Measurements from ENCODE around the gene GUCA1C. TPM values are rescaled to one million over a fixed set of nuclear protein-coding genes. Genes with fewer than 3 reads are reported as not detected.
A peak's percentile ranks its signal among the peaks of the same experiment; 100 is the strongest.

Gene GUCA1C, protein sequence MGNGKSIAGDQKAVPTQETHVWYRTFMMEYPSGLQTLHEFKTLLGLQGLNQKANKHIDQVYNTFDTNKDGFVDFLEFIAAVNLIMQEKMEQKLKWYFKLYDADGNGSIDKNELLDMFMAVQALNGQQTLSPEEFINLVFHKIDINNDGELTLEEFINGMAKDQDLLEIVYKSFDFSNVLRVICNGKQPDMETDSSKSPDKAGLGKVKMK
- not detected in 2 replicates for total RNA-seq (2014; rRNA removed; shearing (Covaris generic); ENCODE audit: low replicate concordance)

DNA sequence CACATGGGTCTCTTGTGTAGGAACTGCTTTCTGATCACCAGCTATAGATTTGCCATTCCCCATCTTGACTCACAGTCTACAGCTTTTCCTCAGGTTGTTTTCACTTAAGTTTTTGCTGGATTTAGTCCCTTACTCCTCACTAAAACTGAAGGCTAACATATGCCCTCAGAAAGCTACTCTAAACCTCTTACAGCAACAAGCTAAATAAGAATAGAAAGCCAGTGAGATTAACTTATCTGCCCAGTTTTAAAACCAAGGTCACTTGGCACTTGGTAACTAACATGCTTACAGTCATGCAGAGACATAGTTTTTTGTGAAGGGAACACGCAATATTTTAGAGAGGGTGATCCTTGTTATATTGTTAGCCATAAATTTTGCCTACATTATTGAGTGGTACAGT is at the start of gene GUCA1C:
Gene GUCA1C, minus strand, starts transcription at position 180 of the 400 bp plus-strand sequence. Its CDS starts 117 bp downstream, at position 63.
- in situ Hi-C loops (cut with HindIII; ENCODE audit: low pct_unique_long_range_greater_than_20kb, low sequenced_read_pairs), result no loop called here
- no peak for DNase-seq (ENCODE audit: low read depth)

DNA sequence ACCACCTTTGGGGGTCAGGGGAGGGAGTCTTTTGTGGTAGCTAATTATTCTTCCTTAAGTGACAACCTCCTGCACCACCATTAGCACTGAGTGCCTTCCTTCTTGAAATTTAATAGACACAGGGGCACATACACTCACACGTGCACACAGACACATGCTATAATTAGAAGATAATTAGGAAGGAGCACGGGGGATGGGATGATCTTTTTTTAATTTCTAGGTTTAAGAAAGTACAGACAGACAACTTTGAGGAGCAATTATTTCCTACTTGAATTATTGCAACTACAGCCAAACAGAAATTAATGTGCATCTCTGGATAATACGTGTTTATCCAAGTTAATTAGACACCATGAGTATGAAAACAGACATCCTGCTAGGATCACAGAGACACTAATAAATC is 44.8 kb upstream of the GUCA1C start:
- in situ Hi-C loops (cut with HindIII; ENCODE audit: low pct_unique_long_range_greater_than_20kb, low sequenced_read_pairs), result no loop called here
- DNase-seq (ENCODE audit: low read depth), result no peak

DNA sequence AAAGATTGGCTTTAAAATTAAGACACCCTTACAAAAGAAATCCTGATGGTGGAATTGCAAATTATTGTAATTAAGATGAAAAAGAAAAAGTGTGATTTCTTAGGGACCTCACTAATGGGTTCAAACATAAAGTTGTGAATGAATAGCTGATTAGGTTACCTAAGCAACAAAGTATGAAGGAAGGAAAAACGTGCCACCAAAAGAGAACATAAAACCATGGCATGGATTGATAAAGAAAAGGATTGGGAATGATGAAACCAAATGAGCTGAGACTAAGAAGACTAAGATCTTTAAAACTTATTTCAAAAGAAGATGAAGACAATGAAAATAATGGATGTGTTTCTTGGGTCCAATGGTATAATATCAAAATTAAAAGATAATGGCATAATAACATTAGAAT is 32.2 kb upstream of the GUCA1C start:
- in situ Hi-C loops (cut with HindIII; ENCODE audit: low pct_unique_long_range_greater_than_20kb, low sequenced_read_pairs), result no loop called here
- no peak for DNase-seq (ENCODE audit: low read depth)

DNA sequence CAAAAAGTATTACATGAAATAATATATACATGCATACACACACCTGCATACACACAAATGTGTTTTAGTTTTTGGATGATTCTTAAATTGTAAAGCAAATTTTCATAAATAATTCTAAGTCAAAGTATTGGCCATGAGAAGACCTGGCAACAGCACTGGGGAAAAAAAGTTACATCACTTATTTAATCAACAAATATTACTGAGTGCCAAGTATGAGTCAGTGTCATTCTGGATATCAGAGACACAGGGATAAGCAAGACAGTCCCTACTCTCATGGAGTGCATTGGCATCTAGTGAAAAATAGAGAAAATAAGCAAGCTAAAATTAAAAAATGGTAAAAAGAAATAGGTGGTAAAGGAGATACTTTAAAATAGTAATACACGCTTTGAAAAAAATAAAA is 29.4 kb upstream of the GUCA1C start:
- no peak for DNase-seq (ENCODE audit: low read depth)
- in situ Hi-C loops (cut with HindIII; ENCODE audit: low pct_unique_long_range_greater_than_20kb, low sequenced_read_pairs), result no loop called here

DNA sequence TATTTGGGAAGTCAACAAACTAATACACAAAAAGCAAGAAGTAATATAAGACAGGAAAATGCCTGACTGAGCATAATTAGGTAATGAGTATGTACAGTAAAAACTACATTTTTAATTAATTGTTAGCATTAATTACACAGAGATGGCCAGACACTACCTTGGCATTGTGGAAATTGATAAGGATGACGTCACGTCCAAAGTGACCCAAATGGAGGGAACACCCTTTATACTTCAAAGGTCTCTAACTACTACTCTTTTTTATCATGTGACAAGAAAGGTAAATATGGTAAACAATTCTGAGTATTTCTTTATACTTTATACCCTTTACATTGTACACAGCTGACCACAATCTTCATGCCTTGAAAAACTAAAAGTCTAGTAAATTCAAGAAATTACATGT is 22.4 kb upstream of the GUCA1C start:
- in situ Hi-C loops (cut with HindIII; ENCODE audit: low pct_unique_long_range_greater_than_20kb, low sequenced_read_pairs), result no loop called here
- no peak for DNase-seq (ENCODE audit: low read depth)

DNA sequence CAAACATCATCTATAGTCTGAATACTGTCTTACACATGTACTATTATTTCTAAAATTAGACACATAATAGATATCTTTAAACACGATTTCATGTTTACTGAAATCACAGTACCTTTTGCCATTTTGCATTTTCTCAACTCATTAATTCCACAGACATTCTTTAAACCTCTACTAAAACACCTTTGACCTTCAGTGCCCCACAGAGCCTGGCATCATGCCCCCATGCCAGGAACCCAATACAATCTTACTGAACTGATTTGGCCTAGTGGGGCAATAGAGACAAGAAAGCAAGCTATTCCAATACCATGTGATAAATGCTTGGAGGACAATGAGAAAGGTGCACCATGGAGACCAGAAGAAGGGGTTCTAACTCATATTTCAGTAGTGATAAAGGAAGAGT is 19.3 kb upstream of the GUCA1C start:
- no peak for DNase-seq (ENCODE audit: low read depth)
- in situ Hi-C loops (cut with HindIII; ENCODE audit: low pct_unique_long_range_greater_than_20kb, low sequenced_read_pairs), result no loop called here

DNA sequence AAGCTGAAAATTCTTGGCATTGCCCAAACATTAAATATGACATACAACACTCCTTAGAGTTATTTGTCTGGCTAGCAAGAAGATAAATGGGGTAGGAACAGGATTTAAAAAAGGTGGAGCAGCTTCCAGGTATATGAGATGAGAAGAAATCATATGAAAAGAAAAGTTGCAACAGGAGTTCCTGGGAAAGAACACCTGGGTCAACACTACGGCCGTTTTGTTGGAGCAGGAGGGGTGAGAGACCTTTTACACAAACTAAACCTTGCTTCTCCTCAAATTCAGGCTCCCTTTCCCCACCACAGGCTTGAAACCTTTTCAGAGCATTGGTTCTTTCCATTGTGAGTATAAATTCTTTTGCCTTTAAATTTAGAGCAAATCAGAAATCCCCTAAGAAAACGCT is 18.8 kb upstream of the GUCA1C start:
- in situ Hi-C loops (cut with HindIII; ENCODE audit: low pct_unique_long_range_greater_than_20kb, low sequenced_read_pairs), result no loop called here
- DNase-seq (ENCODE audit: low read depth), result no peak

DNA sequence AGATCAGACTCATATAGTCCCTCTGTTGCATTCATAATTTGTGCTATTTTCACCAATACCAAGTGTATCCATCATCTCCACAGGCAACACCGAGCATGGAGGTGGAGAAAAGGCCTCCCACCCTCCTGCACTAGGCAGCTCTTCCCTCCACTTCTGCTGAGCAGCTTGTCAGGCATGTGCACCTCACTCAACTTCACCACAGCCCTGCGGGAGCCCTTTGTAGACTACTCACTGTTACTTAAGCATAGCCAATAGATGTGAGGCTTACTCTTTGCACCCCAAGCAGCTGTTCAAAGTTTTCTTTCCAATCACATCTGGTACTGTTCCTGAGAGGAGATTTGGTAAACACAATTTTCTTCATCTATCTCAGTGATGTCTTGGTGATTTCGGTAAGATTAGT is 16.9 kb upstream of the GUCA1C start:
- in situ Hi-C loops (cut with HindIII; ENCODE audit: low pct_unique_long_range_greater_than_20kb, low sequenced_read_pairs), result no loop called here
- DNase-seq (ENCODE audit: low read depth), result no peak

DNA sequence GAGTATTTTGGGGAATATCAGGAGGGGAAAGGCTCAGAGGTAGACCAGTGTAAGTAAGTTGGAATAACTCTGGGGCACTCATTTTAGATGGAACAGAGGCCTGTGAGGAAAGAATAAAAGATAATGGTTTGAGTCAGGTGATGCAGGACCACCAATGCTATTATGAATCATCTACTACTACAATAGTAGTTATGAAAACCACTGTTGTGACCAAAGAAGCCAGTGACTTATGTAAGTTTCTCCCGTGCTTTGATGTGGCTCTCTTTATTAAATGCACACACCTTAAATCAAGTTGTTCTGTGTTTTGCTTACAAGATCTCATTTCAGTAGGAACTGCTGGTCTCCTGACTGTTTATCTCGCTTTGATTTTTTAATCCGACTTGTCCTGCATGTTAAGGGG is 13.1 kb upstream of the GUCA1C start:
- no peak for DNase-seq (ENCODE audit: low read depth)
- in situ Hi-C loops (cut with HindIII; ENCODE audit: low pct_unique_long_range_greater_than_20kb, low sequenced_read_pairs), result no loop called here

DNA sequence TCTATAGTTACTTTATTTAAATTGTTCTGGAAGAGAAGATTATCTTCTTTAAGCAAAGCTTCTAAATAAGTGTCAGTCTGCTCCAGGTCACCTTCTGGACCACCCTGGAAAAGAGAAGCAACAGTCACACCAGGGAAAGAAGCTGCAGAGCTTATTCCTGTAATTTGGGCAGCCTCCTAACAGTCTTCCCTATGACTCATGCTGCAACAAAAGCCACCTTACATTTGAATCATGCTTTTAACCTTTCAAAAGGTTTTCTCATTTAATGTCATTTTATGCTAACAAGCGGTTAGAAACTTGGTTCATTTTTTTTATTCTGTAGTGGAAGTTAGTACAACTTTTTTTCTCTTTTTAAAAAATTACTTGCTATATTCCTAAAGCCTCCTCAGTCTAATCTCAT is 5.3 kb upstream of the GUCA1C start:
- DNase-seq (ENCODE audit: low read depth), result no peak

DNA sequence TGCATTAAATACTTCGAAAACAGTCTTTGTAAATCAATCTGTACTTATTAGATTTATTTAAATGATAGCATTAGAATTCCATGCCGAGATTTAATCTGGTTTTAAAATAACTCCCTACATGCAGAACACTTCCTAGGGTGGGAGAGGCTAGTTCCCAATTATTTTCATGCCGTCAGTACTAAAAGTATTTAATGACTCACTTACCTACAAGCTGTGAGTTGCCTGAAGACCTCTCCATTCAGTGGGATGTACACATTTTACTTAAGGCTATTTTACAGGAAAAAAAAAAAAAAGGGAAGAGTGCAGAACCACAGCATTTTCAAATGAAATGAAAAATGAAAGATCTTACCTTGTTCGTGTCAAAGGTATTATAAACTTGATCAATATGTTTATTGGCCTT is 469 bp downstream of the GUCA1C start:
- in situ Hi-C loops (cut with HindIII; ENCODE audit: low pct_unique_long_range_greater_than_20kb, low sequenced_read_pairs), result no loop called here
- DNase-seq (ENCODE audit: low read depth), result no peak

More for the DNA sequence above, 5.3 kb upstream of the GUCA1C start:
- in situ Hi-C loops (cut with HindIII; ENCODE audit: low pct_unique_long_range_greater_than_20kb, low sequenced_read_pairs), result no loop called here

DNA sequence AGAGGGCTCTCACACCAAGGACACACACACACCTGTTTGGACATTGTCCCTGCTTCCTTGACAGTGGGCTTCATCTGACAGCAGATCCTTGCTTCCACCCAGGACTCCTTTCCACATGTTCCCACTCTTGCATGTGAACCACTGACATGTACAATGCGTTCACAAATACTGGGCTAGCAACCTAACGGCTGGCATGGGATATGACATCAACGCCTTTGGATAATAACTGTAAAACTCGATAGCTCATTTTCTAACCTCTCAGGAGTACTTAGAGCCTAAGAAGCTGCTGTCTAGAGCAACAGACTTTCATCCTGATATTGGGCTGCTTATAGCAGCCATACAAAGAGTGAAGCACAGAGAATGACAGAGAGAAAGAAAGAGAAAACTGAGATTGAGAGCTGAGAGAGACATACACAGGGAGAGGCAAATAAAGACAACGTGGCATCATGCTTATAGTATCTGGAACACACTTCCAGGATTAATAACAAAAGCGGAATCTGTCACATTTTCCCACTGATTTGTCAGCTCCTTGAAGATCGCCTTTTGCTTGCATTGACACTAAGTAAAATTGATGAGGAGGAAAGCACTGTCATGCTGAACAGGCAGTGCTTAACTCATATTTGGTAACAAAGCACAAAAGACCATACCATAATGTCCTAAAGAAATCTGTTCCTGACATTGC is 1.7 kb downstream of the GUCA1C start:
- in situ Hi-C loops (cut with HindIII; ENCODE audit: low pct_unique_long_range_greater_than_20kb, low sequenced_read_pairs), result no loop called here
- no peak for DNase-seq (ENCODE audit: low read depth)

DNA sequence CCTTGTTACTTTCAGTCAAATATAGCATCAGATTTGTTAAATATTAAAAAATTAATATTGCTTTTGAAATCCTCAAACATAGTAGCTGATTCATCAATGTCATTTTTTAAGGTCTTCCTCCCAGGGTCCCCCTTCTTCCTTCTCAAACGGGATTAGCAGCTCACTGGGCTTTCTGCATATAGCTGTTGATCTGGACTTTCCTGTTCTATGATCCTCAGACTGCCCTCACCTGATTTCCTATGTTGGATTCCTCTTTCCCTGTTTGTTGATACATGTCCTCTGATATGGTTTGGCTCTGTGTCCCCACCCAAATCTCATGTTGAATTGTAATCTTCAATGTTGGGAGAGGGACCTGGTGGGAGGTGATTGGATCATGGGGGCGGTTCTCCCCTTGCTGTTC is 5.8 kb downstream of the GUCA1C start:
- in situ Hi-C loops (cut with HindIII; ENCODE audit: low pct_unique_long_range_greater_than_20kb, low sequenced_read_pairs), result no loop called here
- DNase-seq (ENCODE audit: low read depth), result no peak

DNA sequence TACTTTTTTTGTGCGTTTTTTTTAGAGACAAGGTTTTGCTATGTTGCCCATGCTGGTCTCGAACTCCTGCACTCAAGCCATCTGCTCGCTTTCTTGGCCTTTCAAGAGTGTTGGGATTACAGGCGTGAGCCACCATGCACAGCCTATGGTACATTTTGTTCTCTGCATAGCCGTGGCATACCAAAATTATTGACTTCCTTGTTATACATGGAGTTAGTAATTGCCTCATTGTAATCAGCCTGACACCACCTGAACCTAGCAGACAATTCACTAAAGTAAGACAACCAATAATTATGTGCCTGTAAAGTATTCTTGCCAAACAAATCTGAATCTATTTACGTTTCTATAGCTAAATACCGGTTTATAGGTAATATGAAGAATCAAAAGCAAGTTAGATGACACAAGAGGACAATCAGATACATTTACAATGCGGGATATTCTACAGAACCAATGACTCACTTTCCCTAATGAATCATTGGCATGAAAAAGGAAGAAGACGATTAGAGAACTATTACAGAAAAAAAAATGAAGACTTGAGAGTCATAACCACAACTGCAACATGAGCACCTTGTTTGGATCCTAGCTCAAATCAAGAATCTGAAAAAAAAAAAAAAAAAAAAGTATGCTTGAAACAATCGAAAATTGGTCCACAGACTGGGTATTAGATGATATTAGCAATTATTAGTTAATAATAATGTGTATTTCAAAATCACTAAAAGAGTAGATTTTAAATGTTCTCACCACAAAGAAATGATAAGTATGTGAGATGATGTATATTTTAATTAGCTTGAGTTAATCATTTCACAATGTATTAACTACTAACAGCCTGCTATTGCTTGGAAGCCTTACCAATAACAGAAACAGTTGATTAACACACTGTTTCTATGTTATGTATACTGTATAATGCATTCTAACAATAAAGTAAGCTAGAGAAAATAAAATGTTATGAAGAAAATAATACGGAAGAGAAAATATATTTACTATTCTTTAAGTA is 7.1 kb downstream of the GUCA1C start:
- peak; percentile 45 for DNase-seq (ENCODE audit: low read depth)
- in situ Hi-C loops (cut with HindIII; ENCODE audit: low pct_unique_long_range_greater_than_20kb, low sequenced_read_pairs), result no loop called here

DNA sequence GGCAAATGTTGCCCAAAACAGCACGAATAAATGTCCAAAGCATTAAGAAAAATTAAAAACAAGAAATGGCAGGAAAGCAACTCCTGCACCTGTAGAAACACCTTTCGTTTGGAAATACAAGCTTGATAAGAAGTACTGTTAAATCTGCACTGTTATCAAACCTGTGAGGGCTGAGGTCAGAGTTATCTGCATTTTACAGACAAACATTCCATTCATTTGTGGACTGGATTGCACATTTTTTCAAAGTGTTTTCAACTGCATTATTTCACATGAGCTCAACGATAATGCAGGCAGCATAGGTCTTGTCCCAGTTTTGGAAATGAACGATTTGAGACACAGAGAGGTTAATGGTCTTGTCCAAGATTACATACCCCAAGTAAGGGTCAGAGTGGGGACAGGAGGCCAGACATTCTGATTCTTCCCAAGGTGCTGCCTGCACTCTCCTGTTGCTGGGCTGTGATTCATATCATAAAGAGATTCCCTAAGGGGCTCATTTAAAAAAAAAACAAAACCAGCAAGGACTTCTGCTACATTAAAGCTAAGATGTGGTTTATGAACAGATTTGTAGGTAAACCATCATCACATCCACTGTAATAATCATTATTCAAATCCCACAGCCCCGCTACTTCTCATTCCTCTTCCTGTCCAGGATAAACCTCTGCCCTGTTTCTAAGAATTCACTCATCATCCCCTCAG is 13.0 kb downstream of the GUCA1C start:
- peak; percentile 68 for DNase-seq (ENCODE audit: low read depth)

DNA sequence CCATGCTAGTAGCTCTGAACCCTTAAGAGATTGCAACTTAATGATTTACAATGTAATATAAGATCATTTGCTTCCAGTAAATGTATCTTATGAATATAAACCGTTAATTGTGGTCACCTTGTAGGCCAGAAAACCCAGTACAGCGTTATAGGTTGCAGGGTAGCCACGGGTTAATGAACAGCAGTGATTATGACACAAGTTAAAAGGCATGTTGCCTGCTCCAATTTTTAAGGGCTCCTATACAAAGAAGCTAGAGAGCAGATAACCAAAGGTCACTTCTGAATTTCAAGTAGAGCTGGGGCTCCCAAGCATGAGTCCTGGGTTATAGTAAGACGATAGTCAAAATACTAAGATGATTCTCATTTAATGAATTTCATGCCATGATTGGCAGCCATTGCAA is 13.5 kb downstream of the GUCA1C start:
- peak; percentile 19 for DNase-seq (ENCODE audit: low read depth)
- in situ Hi-C loops (cut with HindIII; ENCODE audit: low pct_unique_long_range_greater_than_20kb, low sequenced_read_pairs), result no loop called here

More for the DNA sequence above, 13.0 kb downstream of the GUCA1C start:
- in situ Hi-C loops (cut with HindIII; ENCODE audit: low pct_unique_long_range_greater_than_20kb, low sequenced_read_pairs), result no loop called here

DNA sequence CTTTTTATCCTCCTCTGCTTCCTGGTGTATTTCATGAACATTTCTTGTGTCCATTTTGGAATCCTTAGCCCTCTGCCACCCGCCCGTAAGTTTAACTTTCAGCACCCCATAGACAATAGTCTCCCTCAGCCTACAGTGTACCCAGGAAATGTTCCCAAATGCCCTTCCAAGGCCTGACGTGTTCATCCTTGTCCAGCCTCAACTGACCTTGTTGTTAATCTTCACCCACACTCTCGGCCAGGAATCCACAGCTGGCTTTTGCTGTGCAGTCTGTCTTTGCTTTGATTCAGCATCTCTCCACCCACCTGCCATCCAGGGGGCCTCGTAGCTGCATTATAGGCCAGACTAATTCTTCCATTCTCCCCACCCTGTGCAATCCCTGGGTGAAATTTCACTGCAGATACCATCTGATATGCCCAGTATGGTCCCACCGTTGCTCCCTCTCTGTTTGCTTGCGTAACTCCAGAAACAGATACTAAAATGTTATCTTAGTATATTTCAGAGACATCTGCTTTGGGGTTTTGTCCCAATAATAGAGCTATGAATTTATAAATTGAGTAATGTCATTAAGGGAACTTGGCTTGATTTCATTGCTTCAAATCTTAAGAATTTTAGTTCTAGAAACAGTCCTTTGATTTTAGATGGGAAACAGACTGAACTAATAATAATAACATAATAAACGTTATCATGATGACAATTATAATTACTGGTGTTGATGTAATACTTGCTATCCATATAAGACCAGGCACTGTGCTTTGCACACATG is 16.6 kb downstream of the GUCA1C start:
- no peak for DNase-seq (ENCODE audit: low read depth)
- in situ Hi-C loops (cut with HindIII; ENCODE audit: low pct_unique_long_range_greater_than_20kb, low sequenced_read_pairs), result no loop called here

DNA sequence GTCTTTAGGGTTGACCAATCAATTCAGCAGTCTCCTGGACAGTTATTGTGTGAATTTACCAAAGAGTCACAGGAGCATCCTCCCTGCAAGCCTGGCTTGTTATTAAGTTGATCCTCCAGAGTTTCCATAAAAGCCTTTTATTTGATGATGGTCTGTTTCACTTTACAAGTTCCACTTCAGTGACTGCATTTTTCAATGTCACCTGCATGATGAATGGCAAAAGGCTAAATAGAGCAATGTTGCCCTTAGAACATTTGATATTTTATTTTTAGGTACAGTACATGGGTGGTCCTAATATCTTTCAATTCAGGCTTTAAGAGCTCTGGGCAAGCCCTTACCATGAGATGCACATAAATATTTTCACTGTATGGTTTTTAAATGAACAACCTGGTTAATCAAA is 22.6 kb downstream of the GUCA1C start:
- in situ Hi-C loops (cut with HindIII; ENCODE audit: low pct_unique_long_range_greater_than_20kb, low sequenced_read_pairs), result no loop called here
- DNase-seq (ENCODE audit: low read depth), result peak; percentile 65

Measured in Caki2 (cell line).